GM12891 (cell line): ENCODE results near the gene RETREG1.

Source experiments
- PAX5 ChIP-seq: IDR thresholded peaks from 2 replicates; pipeline ENCODE4 v1.6.1; 2011; ENCODE audit warnings: low read length, moderate library complexity, mild to moderate bottlenecking; ENCODE audit not compliant: insufficient read depth, severe bottlenecking
- POLR2A ChIP-seq: IDR thresholded peaks from 2 replicates; pipeline ENCODE4 v1.6.1; 2011; ENCODE audit warnings: low read depth, low read length, control low read depth
- POLR2AphosphoS5 ChIP-seq: IDR thresholded peaks from 2 replicates; pipeline ENCODE4 v1.6.1; 2011; ENCODE audit warnings: low read depth, low read length, control low read depth
- POU2F2 ChIP-seq: IDR thresholded peaks from 2 replicates; pipeline ENCODE4 v1.6.1; 2011; ENCODE audit warnings: low read depth, mild to moderate bottlenecking, control low read depth, low read length, moderate library complexity
- SPI1 ChIP-seq: IDR thresholded peaks from 2 replicates; pipeline ENCODE4 v1.6.1; 2011; ENCODE audit warnings: low read depth, low read length, control low read depth
- TAF1 ChIP-seq: IDR thresholded peaks from 2 replicates; pipeline ENCODE4 v1.6.1; 2011; ENCODE audit warnings: low read depth, low read length, control low read depth

DNA sequence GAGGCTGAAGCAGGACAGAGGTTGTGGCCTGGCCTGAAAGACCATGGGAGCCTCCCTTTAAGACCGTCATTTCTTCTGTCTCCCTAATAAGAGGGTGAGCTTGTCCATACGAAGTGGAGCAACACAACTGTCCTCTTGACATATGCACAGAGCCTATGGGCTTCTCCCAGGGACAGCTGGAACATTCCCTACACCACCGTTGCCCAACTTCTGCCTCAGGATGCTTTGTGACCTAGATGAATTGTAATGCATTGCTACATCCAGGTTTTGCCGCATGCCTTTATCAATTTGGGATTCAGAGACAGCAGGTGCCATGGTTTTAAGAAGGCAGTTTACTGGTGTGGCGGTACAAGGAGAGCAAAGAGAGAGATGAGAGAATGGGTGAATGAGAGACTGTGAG, 116.8 kb downstream of the RETREG1 start:
- TF ChIP-seq POLR2A (no peak), POLR2AphosphoS5 (no peak), TAF1 (no peak), SPI1 (no peak), POU2F2 (no peak), PAX5 (no peak)
